GM12878 (cell line): ENCODE measurements around the gene PPIP5K1. TPM values are rescaled to one million over a fixed set of nuclear protein-coding genes. Genes with fewer than 3 reads are reported as not detected.

Source experiments
- BACH1 ChIP-seq: fragments of 450-650 bp; IDR thresholded peaks from 2 replicates; pipeline ENCODE4 v1.6.1; 2017; ENCODE audit warnings: mild to moderate bottlenecking, borderline replicate concordance
- CBFB ChIP-seq: IDR thresholded peaks from 2 replicates; pipeline ENCODE4 v1.6.1; 2016; ENCODE audit warnings: antibody characterized with exemption, low read depth
- CBX5 ChIP-seq: sonication (generic); IDR thresholded peaks from 2 replicates; pipeline ENCODE4 v1.6.1; 2016; ENCODE audit warnings: low read depth, moderate library complexity, mild to moderate bottlenecking, inconsistent platforms
- FOS ChIP-seq: IDR thresholded peaks from 3 replicates; pipeline ENCODE4 v1.6.1; 2011; ENCODE audit warnings: borderline replicate concordance; ENCODE audit not compliant: insufficient read length; ENCODE audit errors: extremely low read depth
- MLLT1 ChIP-seq: fragments of 450-650 bp; IDR thresholded peaks from 2 replicates; pipeline ENCODE4 v1.6.1; 2016; ENCODE audit warnings: mild to moderate bottlenecking
- PBX3 ChIP-seq: IDR thresholded peaks from 2 replicates; pipeline ENCODE4 v1.6.1; 2011; ENCODE audit warnings: mild to moderate bottlenecking, low read depth, low read length, moderate library complexity; ENCODE audit not compliant: insufficient replicate concordance
- SMC3 ChIP-seq: IDR thresholded peaks from 2 replicates; pipeline ENCODE4 v1.6.1; 2011; ENCODE audit warnings: low read length, improper control_type of control experiment, borderline replicate concordance
- SUPT20H ChIP-seq: IDR thresholded peaks from 2 replicates; pipeline ENCODE4 v1.6.1; 2011; ENCODE audit warnings: low read depth, mild to moderate bottlenecking, low read length, moderate library complexity, borderline replicate concordance; ENCODE audit not compliant: control insufficient read depth
- TAF1 ChIP-seq: IDR thresholded peaks from 2 replicates; pipeline ENCODE4 v1.6.1; 2011; ENCODE audit warnings: mild to moderate bottlenecking, low read depth, low read length, borderline replicate concordance
- TCF12 ChIP-seq: IDR thresholded peaks from 2 replicates; pipeline ENCODE4 v1.6.1; 2011; ENCODE audit warnings: low read depth, mild to moderate bottlenecking, low read length
- polyA plus RNA-seq, 11 experiments: library from polyadenylated mRNA; depleted of rRNA in 4 of 11; unstranded in 6 of 11; stranded (reverse) in 5 of 11; fragments of >200 nt; fragmentation: Nextera tagmentation in 4 of 11; fragmentation: Illumina TruSeq in 1 of 11; extraction: Ambion mirVana in 4 of 11; extraction: Trizol in 1 of 11; gene quantifications; 1 replicate in 1 of 11; 2 replicates in 10 of 11; pipeline versions ENCODE4 v1.2.1 to v1.2.3, GENCODE V29; 2011 to 2016; ENCODE audit warnings: inconsistent platforms in 2 of 11, missing spikeins in 2 of 11, low read depth in 1 of 11
- total RNA-seq, 4 experiments: library from RNA; depleted of rRNA in 3 of 4; stranded (reverse); fragments of >200 nt in 3 of 4; fragmentation: Illumina TruSeq in 1 of 4; extraction: Trizol in 1 of 4; gene quantifications; 2 replicates each; pipeline versions ENCODE4 v1.2.1 to v1.2.3, GENCODE V29; 2013 to 2021
- TF ChIP-seq, protein P1 (sequence below): fragments of 450-650 bp; formaldehyde crosslinking; IDR thresholded peaks from 2 replicates; pipeline ENCODE4 v1.5.0; 2022; ENCODE audit warnings: mild to moderate bottlenecking, missing genetic modification characterization
- TF ChIP-seq, protein P2 (sequence below): IDR thresholded peaks from 2 replicates; pipeline ENCODE4 v1.6.1; 2012; ENCODE audit warnings: low read length, inconsistent platforms

PPIP5K1 gene
- total and polyA plus RNA-seq, 10 of the 15 experiments (the other 5 are each of a cell fraction or from before 2014, with no cell fraction given): 2.5 to 54.4 (median 19.4) TPM

- TF ChIP-seq, protein P1, sequence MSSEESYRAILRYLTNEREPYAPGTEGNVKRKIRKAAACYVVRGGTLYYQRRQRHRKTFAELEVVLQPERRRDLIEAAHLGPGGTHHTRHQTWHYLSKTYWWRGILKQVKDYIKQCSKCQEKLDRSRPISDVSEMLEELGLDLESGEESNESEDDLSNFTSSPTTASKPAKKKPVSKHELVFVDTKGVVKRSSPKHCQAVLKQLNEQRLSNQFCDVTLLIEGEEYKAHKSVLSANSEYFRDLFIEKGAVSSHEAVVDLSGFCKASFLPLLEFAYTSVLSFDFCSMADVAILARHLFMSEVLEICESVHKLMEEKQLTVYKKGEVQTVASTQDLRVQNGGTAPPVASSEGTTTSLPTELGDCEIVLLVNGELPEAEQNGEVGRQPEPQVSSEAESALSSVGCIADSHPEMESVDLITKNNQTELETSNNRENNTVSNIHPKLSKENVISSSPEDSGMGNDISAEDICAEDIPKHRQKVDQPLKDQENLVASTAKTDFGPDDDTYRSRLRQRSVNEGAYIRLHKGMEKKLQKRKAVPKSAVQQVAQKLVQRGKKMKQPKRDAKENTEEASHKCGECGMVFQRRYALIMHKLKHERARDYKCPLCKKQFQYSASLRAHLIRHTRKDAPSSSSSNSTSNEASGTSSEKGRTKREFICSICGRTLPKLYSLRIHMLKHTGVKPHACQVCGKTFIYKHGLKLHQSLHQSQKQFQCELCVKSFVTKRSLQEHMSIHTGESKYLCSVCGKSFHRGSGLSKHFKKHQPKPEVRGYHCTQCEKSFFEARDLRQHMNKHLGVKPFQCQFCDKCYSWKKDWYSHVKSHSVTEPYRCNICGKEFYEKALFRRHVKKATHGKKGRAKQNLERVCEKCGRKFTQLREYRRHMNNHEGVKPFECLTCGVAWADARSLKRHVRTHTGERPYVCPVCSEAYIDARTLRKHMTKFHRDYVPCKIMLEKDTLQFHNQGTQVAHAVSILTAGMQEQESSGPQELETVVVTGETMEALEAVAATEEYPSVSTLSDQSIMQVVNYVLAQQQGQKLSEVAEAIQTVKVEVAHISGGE (CRISPR knock-in tag): no peak
- no peak for TF ChIP-seq CBX5
- no peak for TF ChIP-seq FOS
- TF ChIP-seq, protein P2, sequence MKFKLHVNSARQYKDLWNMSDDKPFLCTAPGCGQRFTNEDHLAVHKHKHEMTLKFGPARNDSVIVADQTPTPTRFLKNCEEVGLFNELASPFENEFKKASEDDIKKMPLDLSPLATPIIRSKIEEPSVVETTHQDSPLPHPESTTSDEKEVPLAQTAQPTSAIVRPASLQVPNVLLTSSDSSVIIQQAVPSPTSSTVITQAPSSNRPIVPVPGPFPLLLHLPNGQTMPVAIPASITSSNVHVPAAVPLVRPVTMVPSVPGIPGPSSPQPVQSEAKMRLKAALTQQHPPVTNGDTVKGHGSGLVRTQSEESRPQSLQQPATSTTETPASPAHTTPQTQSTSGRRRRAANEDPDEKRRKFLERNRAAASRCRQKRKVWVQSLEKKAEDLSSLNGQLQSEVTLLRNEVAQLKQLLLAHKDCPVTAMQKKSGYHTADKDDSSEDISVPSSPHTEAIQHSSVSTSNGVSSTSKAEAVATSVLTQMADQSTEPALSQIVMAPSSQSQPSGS: no peak
- TF ChIP-seq SUPT20H: no peak
- TF ChIP-seq SMC3: no peak
- TF ChIP-seq MLLT1: no peak
- TF ChIP-seq CBFB: no peak
- TF ChIP-seq TAF1: no peak
- no peak for TF ChIP-seq PBX3
- TF ChIP-seq BACH1: no peak
- no peak for TF ChIP-seq TCF12
Observed at GRCh38 chr15:43526261-43526930, 63.6 kb downstream of the PPIP5K1 start (continued).
